Adrenal gland (tissue), 5 donors: ENCODE results near the gene PAQR9.

Experiments
- POLR2A ChIP-seq, 2 donors: fragments of 450-650 bp; IDR thresholded peaks; one replicate each; pipeline ENCODE4 v1.6.1; 2017; ENCODE audit warnings: antibody characterized with exemption in 2 of 2, mild to moderate bottlenecking in 2 of 2, moderate library complexity in 1 of 2
- TF ChIP-seq, protein P1 (sequence below), 6 experiments: fragments of 450-650 bp in 4 of 6; fragments of 200-600 bp in 2 of 6; sonication (generic) in 1 of 6; IDR thresholded peaks; 1 replicate in 5 of 6; 2 replicates in 1 of 6; pipeline versions ENCODE4 v1.5.1 to v1.8.0; 2016 to 2021; ENCODE audit warnings: antibody characterized with exemption in 6 of 6, mild to moderate bottlenecking in 2 of 6, moderate library complexity in 1 of 6
- donor health status: DM: no; HTN: no; CAD: no.

DNA sequence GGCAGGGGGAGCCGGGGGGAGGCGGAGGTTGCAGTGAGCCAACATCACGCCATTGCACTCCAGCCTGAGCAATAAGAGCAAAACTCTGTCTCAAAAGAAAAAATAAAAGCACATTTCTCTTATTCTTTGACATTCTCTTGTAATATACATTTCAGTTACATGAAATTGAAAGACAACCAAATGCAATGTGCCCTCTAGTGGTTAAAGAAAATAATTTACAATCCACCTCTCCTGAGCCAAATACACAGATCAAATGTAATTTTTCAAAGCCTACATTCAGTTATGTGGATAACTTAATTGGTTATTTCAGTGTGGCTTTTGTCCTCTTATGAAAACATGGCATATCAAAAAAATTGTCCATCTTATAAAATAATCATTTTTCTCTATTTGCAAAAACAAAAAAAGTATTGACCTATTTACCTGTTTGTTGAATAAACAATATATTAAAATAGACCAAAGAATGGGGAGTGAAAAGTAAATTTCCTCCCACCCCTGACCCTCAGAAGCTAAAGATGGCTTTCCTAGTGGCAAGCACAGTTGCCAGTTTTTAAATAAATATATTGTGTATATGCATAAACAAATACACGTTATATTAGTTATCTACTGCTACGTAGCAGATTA lies 23.7 kb upstream of the PAQR9 start:
- TF ChIP-seq POLR2A (IDR thresholded peaks at IDR 0.05), result no peak
- TF ChIP-seq, protein P1, sequence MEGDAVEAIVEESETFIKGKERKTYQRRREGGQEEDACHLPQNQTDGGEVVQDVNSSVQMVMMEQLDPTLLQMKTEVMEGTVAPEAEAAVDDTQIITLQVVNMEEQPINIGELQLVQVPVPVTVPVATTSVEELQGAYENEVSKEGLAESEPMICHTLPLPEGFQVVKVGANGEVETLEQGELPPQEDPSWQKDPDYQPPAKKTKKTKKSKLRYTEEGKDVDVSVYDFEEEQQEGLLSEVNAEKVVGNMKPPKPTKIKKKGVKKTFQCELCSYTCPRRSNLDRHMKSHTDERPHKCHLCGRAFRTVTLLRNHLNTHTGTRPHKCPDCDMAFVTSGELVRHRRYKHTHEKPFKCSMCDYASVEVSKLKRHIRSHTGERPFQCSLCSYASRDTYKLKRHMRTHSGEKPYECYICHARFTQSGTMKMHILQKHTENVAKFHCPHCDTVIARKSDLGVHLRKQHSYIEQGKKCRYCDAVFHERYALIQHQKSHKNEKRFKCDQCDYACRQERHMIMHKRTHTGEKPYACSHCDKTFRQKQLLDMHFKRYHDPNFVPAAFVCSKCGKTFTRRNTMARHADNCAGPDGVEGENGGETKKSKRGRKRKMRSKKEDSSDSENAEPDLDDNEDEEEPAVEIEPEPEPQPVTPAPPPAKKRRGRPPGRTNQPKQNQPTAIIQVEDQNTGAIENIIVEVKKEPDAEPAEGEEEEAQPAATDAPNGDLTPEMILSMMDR (IDR thresholded peaks at IDR 0.05), result peak; percentile 63 to 80 (median 71)
